ENCODE measurements around the gene TUG1.

Gene TUG1

DNA sequence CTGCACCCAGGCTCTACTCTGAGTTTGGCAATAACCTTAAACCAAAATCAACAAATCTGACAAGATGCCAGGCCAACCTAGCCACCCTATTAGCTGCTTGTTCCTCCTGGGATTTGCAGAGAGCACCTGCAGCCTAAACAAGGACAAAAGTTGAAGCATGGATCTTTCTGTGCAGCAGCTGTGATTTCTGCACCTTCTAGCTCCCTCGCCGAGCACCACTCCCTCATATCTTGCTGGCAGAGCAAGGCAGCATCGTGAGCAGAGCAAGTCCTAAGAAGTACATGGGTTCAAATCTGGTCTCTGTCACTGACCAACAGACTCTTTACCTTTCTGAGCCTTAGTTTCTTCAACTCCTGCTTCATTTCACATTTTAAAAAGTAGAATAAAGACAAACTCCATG lies 38.8 kb upstream of the TUG1 start:
- Histone ChIP-seq H3F3A (ENCODE audit: insufficient read depth, low read length) (no peaks in the 10 kb centered on the region), H4K20me1 (ENCODE audit: insufficient read depth, low read length) (no peaks in the 10 kb centered on the region), H3K27me3 (ENCODE audit: insufficient read depth, low read length) (no peaks in the 10 kb centered on the region), H3K9ac (ENCODE audit: low read length) (no peak overlapping the region), H3K9me3 (ENCODE audit: low read length) (no peaks in the 10 kb centered on the region), H2AFZ (ENCODE audit: low read length) (no peak overlapping the region), H3K9me2 (ENCODE audit: low read depth, low read length) (no peaks in the 10 kb centered on the region), H3K79me2 (ENCODE audit: insufficient read depth, low read length) (no peaks in the 10 kb centered on the region), H3K36me3 (ENCODE audit: insufficient read depth, low read length) (peaks cover 92% of the 10 kb centered on the region), H3K4me1 (ENCODE audit: insufficient read depth, low read length, severe bottlenecking) (no peaks in the 10 kb centered on the region), H3K27ac (ENCODE audit: low read depth, low read length, poor library complexity, severe bottlenecking) (no peak overlapping the region), H3K4me2 (ENCODE audit: low read length) (no peak overlapping the region), H3K4me3 (ENCODE audit: low read depth, low read length, poor library complexity, severe bottlenecking) (no peak overlapping the region)
- no peak for TF ChIP-seq EZH2 (IDR thresholded peaks at IDR 0.05; ENCODE audit: borderline replicate concordance, low read length)
- TF ChIP-seq, protein P1, sequence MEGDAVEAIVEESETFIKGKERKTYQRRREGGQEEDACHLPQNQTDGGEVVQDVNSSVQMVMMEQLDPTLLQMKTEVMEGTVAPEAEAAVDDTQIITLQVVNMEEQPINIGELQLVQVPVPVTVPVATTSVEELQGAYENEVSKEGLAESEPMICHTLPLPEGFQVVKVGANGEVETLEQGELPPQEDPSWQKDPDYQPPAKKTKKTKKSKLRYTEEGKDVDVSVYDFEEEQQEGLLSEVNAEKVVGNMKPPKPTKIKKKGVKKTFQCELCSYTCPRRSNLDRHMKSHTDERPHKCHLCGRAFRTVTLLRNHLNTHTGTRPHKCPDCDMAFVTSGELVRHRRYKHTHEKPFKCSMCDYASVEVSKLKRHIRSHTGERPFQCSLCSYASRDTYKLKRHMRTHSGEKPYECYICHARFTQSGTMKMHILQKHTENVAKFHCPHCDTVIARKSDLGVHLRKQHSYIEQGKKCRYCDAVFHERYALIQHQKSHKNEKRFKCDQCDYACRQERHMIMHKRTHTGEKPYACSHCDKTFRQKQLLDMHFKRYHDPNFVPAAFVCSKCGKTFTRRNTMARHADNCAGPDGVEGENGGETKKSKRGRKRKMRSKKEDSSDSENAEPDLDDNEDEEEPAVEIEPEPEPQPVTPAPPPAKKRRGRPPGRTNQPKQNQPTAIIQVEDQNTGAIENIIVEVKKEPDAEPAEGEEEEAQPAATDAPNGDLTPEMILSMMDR (IDR thresholded peaks at IDR 0.05; ENCODE audit: low read length): no peak

DNA sequence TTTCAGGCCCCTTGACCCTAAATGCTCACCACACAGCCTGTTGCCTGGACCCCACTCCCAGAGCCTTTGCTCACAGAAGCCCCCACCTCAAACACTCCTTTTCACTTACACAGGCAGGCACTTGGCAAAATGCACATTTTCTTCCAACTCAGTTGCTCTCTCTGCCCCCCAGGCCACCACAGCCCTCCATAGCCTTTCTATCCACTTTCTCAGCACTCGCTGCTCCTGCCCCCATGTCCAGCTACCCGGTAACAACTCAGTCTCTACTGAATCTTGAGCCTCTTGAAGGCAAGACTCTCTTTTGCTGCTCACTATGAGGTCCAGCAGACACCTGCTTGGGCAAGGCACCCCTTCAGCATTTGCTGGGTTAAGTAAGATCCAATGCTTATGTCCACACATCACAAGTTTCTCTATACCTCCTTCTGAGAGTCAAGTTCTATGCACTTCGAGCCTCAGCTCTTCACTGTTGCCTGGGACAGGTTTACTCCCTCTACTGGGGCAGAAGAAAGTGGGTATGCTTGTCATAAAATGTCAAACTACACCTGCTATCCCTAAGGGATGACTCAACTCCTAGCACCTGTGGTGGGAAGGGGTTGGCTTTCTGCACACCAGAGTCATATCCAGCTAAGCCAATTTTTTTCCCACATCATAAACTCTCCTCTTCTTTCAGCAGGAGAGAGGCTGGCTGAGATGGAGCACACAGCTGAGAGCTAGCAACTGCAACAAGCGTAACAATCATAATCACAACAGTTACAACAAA lies 37.3 kb upstream of the TUG1 start:
- H3K9ac ChIP-seq (ENCODE audit: low read length): no peak overlapping the region
- H3K9me3 ChIP-seq (ENCODE audit: low read length): no peaks in the 10 kb centered on the region
- no peak overlapping the region for H2AFZ ChIP-seq (ENCODE audit: low read length)
- TF ChIP-seq EZH2 (IDR thresholded peaks at IDR 0.05; ENCODE audit: borderline replicate concordance, low read length): no peak
- TF ChIP-seq, protein P1 (IDR thresholded peaks at IDR 0.05; ENCODE audit: low read length): no peak
- H4K20me1 ChIP-seq (ENCODE audit: insufficient read depth, low read length): no peaks in the 10 kb centered on the region
- no peaks in the 10 kb centered on the region for H3F3A ChIP-seq (ENCODE audit: insufficient read depth, low read length)
- H3K79me2 ChIP-seq (ENCODE audit: insufficient read depth, low read length): no peaks in the 10 kb centered on the region
- H3K27ac ChIP-seq (ENCODE audit: low read depth, low read length, poor library complexity, severe bottlenecking): no peak overlapping the region
- H3K4me1 ChIP-seq (ENCODE audit: insufficient read depth, low read length, severe bottlenecking): no peaks in the 10 kb centered on the region
- H3K36me3 ChIP-seq (ENCODE audit: insufficient read depth, low read length): peaks cover 94% of the 10 kb centered on the region
- H3K9me2 ChIP-seq (ENCODE audit: low read depth, low read length): no peaks in the 10 kb centered on the region
- H3K4me3 ChIP-seq (ENCODE audit: low read depth, low read length, poor library complexity, severe bottlenecking): no peak overlapping the region
- no peak overlapping the region for H3K4me2 ChIP-seq (ENCODE audit: low read length)
- H3K27me3 ChIP-seq (ENCODE audit: insufficient read depth, low read length): no peaks in the 10 kb centered on the region

GRCh38 chr22:30932661-30933060 lies 36.4 kb upstream of the TUG1 start:
- Histone ChIP-seq H3K9me2 (ENCODE audit: low read depth, low read length) (no peaks in the 10 kb centered on the region), H2AFZ (ENCODE audit: low read length) (no peak overlapping the region), H3K27me3 (ENCODE audit: insufficient read depth, low read length) (no peaks in the 10 kb centered on the region), H3K9me3 (ENCODE audit: low read length) (no peaks in the 10 kb centered on the region), H3K4me1 (ENCODE audit: insufficient read depth, low read length, severe bottlenecking) (no peaks in the 10 kb centered on the region), H3F3A (ENCODE audit: insufficient read depth, low read length) (no peaks in the 10 kb centered on the region), H3K36me3 (ENCODE audit: insufficient read depth, low read length) (peaks cover 94% of the 10 kb centered on the region), H3K9ac (ENCODE audit: low read length) (no peak overlapping the region), H3K27ac (ENCODE audit: low read depth, low read length, poor library complexity, severe bottlenecking) (no peak overlapping the region), H3K79me2 (ENCODE audit: insufficient read depth, low read length) (no peaks in the 10 kb centered on the region), H4K20me1 (ENCODE audit: insufficient read depth, low read length) (no peaks in the 10 kb centered on the region), H3K4me3 (ENCODE audit: low read depth, low read length, poor library complexity, severe bottlenecking) (no peak overlapping the region), H3K4me2 (ENCODE audit: low read length) (no peak overlapping the region)
- TF ChIP-seq, protein P1 (IDR thresholded peaks at IDR 0.05; ENCODE audit: low read length): no peak
- no peak for TF ChIP-seq EZH2 (IDR thresholded peaks at IDR 0.05; ENCODE audit: borderline replicate concordance, low read length)

Measured in OCI-LY1 (cell line).